SJSA1 (cell line): ENCODE results near the gene GRPEL2. TPM values are rescaled to one million over a fixed set of nuclear protein-coding genes. Genes with fewer than 3 reads are reported as not detected.
A peak's percentile ranks its signal among the peaks of the same experiment; 100 is the strongest.

Experiments
- DNase-seq, 2 experiments: peaks; one replicate each; pipeline ENCODE4 v3.0.0-alpha.2; 2015 to 2020; ENCODE audit warnings: low spot score in 2 of 2, low read depth in 1 of 2
- H3K27ac ChIP-seq: fragments of 250-450 bp; sonication (Bioruptor Pico); 2 replicates; pipeline ENCODE4 v1.5.1; 2020; ENCODE audit warnings: mild to moderate bottlenecking, moderate library complexity
- H3K27me3 ChIP-seq: fragments of 250-450 bp; sonication (Bioruptor Pico); replicated peaks from 2 replicates; pipeline ENCODE4 v1.5.1; 2020; ENCODE audit warnings: mild to moderate bottlenecking, moderate library complexity
- H3K36me3 ChIP-seq: fragments of 250-450 bp; sonication (Bioruptor Pico); 2 replicates; pipeline ENCODE4 v1.5.1; 2020; ENCODE audit warnings: mild to moderate bottlenecking
- H3K4me1 ChIP-seq: fragments of 250-450 bp; sonication (Bioruptor Pico); replicated peaks from 2 replicates; pipeline ENCODE4 v1.6.1; 2021; ENCODE audit warnings: mild to moderate bottlenecking
- H3K4me3 ChIP-seq: fragments of 250-450 bp; sonication (Bioruptor Pico); 2 replicates; pipeline ENCODE4 v1.5.1; 2020; ENCODE audit warnings: mild to moderate bottlenecking
- H3K9me3 ChIP-seq: fragments of 250-450 bp; sonication (Bioruptor Pico); replicated peaks from 2 replicates; pipeline ENCODE4 v1.5.1; 2020; ENCODE audit warnings: mild to moderate bottlenecking
- total RNA-seq: library from RNA; depleted of rRNA; stranded (reverse); fragments of >200 nt; shearing (Covaris generic); gene quantifications from 2 replicates; pipeline ENCODE4 v1.2.3, GENCODE V29; 2014

The GRPEL2 gene
- total RNA-seq, 1 experiment from 2014 or later, result 35.0 TPM

- no peaks in the 10 kb centered on the region for H3K27me3 ChIP-seq
- H3K27ac ChIP-seq, result no peak overlapping the region
- H3K36me3 ChIP-seq, result no peaks in the 10 kb centered on the region
- H3K9me3 ChIP-seq, result no peaks in the 10 kb centered on the region; the same call in 1 of the 2 replicates
- DNase-seq, result no peak
- H3K4me1 ChIP-seq, result peaks cover 22% of the 10 kb centered on the region
- no peak overlapping the region for H3K4me3 ChIP-seq
These were observed 25.6 kb downstream of the GRPEL2 start for GRCh38 chr5:149370878-149371277.

- Histone ChIP-seq H3K36me3 (no peaks in the 10 kb centered on the region), H3K27me3 (no peaks in the 10 kb centered on the region), H3K4me1 (peaks cover 16% of the 10 kb centered on the region), H3K4me3 (no peak overlapping the region), H3K9me3 (no peaks in the 10 kb centered on the region; the same call in 1 of the 2 replicates), H3K27ac (no peak overlapping the region)
- DNase-seq, result peak; percentile 54 to 80
These were observed 26.1 kb downstream of the GRPEL2 start for GRCh38 chr5:149371296-149371962.

GRCh38 chr5:149372076-149372795 is 26.9 kb downstream of the GRPEL2 start:
- Histone ChIP-seq H3K27ac (no peak overlapping the region), H3K4me3 (no peak overlapping the region), H3K9me3 (no peaks in the 10 kb centered on the region; the same call in 1 of the 2 replicates), H3K4me1 (peaks cover 8% of the 10 kb centered on the region), H3K36me3 (no peaks in the 10 kb centered on the region), H3K27me3 (no peaks in the 10 kb centered on the region)
- DNase-seq, result no peak

- H3K36me3 ChIP-seq, result no peaks in the 10 kb centered on the region
- H3K27ac ChIP-seq, result no peak overlapping the region
- peaks cover 1% of the 10 kb centered on the region; the same call in 1 of the 2 replicates for H3K4me1 ChIP-seq
- no peaks in the 10 kb centered on the region for H3K27me3 ChIP-seq
- no peaks in the 10 kb centered on the region; the same call in 1 of the 2 replicates for H3K9me3 ChIP-seq
- DNase-seq, result no peak
- H3K4me3 ChIP-seq, result no peak overlapping the region
These were observed 27.6 kb downstream of the GRPEL2 start for GRCh38 chr5:149372932-149373331.

GRCh38 chr5:149374303-149374702 is 29.0 kb downstream of the GRPEL2 start:
- H3K4me3 ChIP-seq, result no peak overlapping the region
- H3K27me3 ChIP-seq, result no peaks in the 10 kb centered on the region
- H3K9me3 ChIP-seq, result no peaks in the 10 kb centered on the region; the same call in 1 of the 2 replicates
- H3K36me3 ChIP-seq, result no peaks in the 10 kb centered on the region
- DNase-seq, result no peak
- no peak overlapping the region for H3K27ac ChIP-seq
- H3K4me1 ChIP-seq, result no peaks in the 10 kb centered on the region

- H3K9me3 ChIP-seq, result no peaks in the 10 kb centered on the region
- no peak for DNase-seq
These were observed 29.5 kb downstream of the GRPEL2 start for GRCh38 chr5:149374801-149375200.

GRCh38 chr5:149375434-149375833 is 30.1 kb downstream of the GRPEL2 start:
- no peak for DNase-seq
- no peaks in the 10 kb centered on the region for H3K27me3 ChIP-seq
- no peak overlapping the region for H3K4me3 ChIP-seq

More at GRCh38 chr5:149374801-149375200, 29.5 kb downstream of the GRPEL2 start:
- Histone ChIP-seq H3K27ac (no peak overlapping the region), H3K36me3 (no peaks in the 10 kb centered on the region), H3K4me1 (no peaks in the 10 kb centered on the region), H3K4me3 (no peak overlapping the region), H3K27me3 (no peaks in the 10 kb centered on the region)

GRCh38 chr5:149376104-149376503 is 30.8 kb downstream of the GRPEL2 start:
- Histone ChIP-seq H3K27ac (no peak overlapping the region), H3K4me3 (no peak overlapping the region), H3K4me1 (peaks cover 8% of the 10 kb centered on the region), H3K9me3 (no peaks in the 10 kb centered on the region), H3K36me3 (no peaks in the 10 kb centered on the region), H3K27me3 (no peaks in the 10 kb centered on the region)
- no peak for DNase-seq

More at GRCh38 chr5:149375434-149375833, 30.1 kb downstream of the GRPEL2 start:
- Histone ChIP-seq H3K4me1 (peaks cover 2% of the 10 kb centered on the region), H3K27ac (no peak overlapping the region), H3K9me3 (no peaks in the 10 kb centered on the region), H3K36me3 (no peaks in the 10 kb centered on the region)

GRCh38 chr5:149376711-149377447 is 31.6 kb downstream of the GRPEL2 start:
- Histone ChIP-seq H3K36me3 (no peaks in the 10 kb centered on the region), H3K4me3 (no peak overlapping the region), H3K4me1 (peaks cover 16% of the 10 kb centered on the region), H3K27ac (no peak overlapping the region), H3K9me3 (no peaks in the 10 kb centered on the region), H3K27me3 (no peaks in the 10 kb centered on the region)
- no peak for DNase-seq

GRCh38 chr5:149378241-149378820 is 33.0 kb downstream of the GRPEL2 start:
- H3K4me1 ChIP-seq, result peaks cover 21% of the 10 kb centered on the region
- H3K27me3 ChIP-seq, result no peaks in the 10 kb centered on the region
- no peaks in the 10 kb centered on the region for H3K9me3 ChIP-seq
- H3K27ac ChIP-seq, result no peak overlapping the region
- no peak overlapping the region for H3K4me3 ChIP-seq
- DNase-seq, result no peak
- H3K36me3 ChIP-seq, result no peaks in the 10 kb centered on the region

- H3K27ac ChIP-seq, result no peak within 1 kb of the TSS
- DNase-seq, result no peak
- H3K36me3 ChIP-seq, result no peaks in the 10 kb centered on the region
- no peak within 1 kb of the TSS for H3K4me3 ChIP-seq
- H3K4me1 ChIP-seq, result peaks cover 21% of the 10 kb centered on the region
- no peaks in the 10 kb centered on the region for H3K27me3 ChIP-seq
- no peaks in the 10 kb centered on the region for H3K9me3 ChIP-seq
These were observed 34.0 kb downstream of the GRPEL2 start, which contains the start of gene IL17B for GRCh38 chr5:149379177-149379761. TSS of gene IL17B (minus strand) at chr5:149379292. CDS start at chr5:149379225, 67 bp downstream.

GRCh38 chr5:149379818-149380374 is 34.6 kb downstream of the GRPEL2 start:
- Histone ChIP-seq H3K27ac (no peak overlapping the region), H3K9me3 (no peaks in the 10 kb centered on the region), H3K4me1 (peaks cover 21% of the 10 kb centered on the region), H3K4me3 (no peak overlapping the region), H3K36me3 (no peaks in the 10 kb centered on the region), H3K27me3 (no peaks in the 10 kb centered on the region)
- DNase-seq, result no peak
